ENCODE results near the gene FRMD6. TPM values are rescaled to one million over a fixed set of nuclear protein-coding genes. Genes with fewer than 3 reads are reported as not detected.

Gene FRMD6
- total RNA-seq, 1 donor from 2014 or later: 104 TPM

DNA sequence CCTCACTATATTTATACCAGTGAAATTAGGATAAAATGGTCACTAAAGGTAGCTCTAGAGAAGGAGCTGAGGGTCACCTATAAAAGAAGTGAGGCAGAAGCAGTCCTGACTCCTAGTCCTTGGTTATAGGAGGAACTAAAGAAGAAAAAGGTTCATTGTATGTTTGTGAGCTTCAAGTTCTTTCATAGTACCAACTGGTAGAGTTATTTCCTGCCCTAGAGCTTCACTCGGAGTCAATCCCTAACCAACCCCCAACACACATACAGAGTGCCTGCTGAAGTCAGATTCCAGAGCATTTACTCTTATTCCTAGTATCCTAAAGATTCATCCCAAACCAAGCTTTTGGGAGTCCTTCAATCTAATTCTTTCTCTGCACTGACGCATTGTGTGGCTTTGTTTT lies 29.3 kb upstream of the FRMD6 start:
- TF ChIP-seq, protein P1, sequence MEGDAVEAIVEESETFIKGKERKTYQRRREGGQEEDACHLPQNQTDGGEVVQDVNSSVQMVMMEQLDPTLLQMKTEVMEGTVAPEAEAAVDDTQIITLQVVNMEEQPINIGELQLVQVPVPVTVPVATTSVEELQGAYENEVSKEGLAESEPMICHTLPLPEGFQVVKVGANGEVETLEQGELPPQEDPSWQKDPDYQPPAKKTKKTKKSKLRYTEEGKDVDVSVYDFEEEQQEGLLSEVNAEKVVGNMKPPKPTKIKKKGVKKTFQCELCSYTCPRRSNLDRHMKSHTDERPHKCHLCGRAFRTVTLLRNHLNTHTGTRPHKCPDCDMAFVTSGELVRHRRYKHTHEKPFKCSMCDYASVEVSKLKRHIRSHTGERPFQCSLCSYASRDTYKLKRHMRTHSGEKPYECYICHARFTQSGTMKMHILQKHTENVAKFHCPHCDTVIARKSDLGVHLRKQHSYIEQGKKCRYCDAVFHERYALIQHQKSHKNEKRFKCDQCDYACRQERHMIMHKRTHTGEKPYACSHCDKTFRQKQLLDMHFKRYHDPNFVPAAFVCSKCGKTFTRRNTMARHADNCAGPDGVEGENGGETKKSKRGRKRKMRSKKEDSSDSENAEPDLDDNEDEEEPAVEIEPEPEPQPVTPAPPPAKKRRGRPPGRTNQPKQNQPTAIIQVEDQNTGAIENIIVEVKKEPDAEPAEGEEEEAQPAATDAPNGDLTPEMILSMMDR (IDR thresholded peaks at IDR 0.05): no peak

DNA sequence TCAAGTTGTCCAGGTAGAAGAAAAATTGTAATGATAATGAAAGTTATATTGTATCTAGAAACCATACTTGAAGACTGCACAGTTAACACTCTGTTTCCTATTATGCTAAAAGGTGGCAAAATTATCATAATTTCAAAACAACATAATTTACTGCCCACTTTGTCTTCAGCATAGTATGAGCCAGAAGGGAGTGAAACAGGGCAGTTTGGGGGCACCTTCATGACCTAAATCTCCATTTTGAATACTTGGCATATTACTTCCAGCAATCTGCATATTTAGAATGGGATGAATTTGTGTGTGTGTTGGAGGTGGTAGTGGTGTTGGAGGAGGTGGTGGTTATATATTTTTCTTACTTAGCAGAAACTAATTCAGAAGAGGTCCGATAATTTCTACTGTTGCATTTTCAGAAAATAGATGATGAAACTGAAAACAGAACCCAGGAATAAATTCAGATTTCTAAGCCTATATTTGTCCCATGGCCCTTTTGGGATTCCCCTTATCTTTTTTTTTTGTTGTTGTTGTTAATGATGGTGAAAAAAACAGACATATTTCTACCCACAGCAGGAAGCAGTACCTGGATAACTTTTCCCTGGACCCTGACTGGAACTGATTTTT lies 26.6 kb upstream of the FRMD6 start:
- Histone ChIP-seq H3K4me3 (no peak overlapping the region), H3K27ac (no peak overlapping the region), H3K4me1 (peaks cover 0 to 2% of the 10 kb centered on the region in 2 donors), H3K27me3 (no peaks in the 10 kb centered on the region), H3K9me3 (no peaks in the 10 kb centered on the region), H3K36me3 (no peaks in the 10 kb centered on the region)
- no peak for DNase-seq (ENCODE audit: low spot score in 2 of 2)
- intact Hi-C loops (cut with DNase I): no loop called here
- TF ChIP-seq, protein P1 (IDR thresholded peaks at IDR 0.05): no peak

More for the DNA sequence above, 29.3 kb upstream of the FRMD6 start:
- DNase-seq (ENCODE audit: low spot score in 2 of 2): no peak
- Histone ChIP-seq H3K4me3 (no peak overlapping the region), H3K36me3 (no peaks in the 10 kb centered on the region), H3K9me3 (no peaks in the 10 kb centered on the region), H3K27me3 (no peaks in the 10 kb centered on the region), H3K4me1 (peaks cover 0 to 2% of the 10 kb centered on the region in 2 donors), H3K27ac (no peak overlapping the region)
- intact Hi-C loops (cut with DNase I): no loop called here

DNA sequence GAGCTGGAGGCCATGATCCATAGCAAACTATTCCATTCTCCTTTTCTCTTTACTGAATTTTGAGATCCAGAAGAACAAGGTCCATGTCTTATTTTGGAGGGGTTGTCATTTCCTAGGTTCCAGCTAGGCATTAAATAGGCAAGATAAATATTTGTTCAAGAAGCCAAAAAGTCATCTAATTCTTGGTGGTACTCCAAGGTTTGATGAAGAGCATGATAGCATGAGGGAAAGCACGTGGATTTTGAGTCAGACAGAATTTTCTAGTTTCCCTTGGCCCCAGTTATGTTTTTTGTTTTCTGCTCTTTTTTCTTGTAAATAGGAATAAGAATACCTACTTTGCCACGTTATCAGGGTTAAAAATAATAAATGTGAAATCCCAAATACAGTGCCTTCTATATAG lies 25.5 kb upstream of the FRMD6 start:
- peaks cover 0 to 2% of the 10 kb centered on the region in 2 donors for H3K4me1 ChIP-seq
- DNase-seq (ENCODE audit: low spot score in 2 of 2): no peak
- H3K36me3 ChIP-seq: no peaks in the 10 kb centered on the region
- intact Hi-C loops (cut with DNase I): no loop called here
- H3K9me3 ChIP-seq: no peaks in the 10 kb centered on the region
- H3K27me3 ChIP-seq: no peaks in the 10 kb centered on the region
- H3K4me3 ChIP-seq: no peak overlapping the region
- TF ChIP-seq, protein P1 (IDR thresholded peaks at IDR 0.05): no peak
- no peak overlapping the region for H3K27ac ChIP-seq

DNA sequence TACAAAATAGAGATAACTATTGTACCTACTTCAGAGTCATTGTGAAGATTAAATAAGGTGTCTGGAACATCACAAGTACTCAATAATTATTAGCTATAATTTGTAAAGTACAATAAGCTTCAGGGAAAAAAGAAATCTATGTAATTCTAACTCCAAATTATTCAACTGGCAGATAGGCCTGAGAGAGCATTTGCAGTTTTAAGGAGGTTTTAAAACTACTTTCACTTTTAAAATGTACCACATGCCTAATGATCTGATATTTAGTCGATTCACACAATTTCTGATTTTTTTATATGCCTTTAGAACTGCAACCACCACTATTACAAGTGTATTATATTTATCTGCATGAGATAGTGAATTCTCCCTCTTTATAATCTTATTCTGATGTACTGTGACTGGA lies 24.9 kb upstream of the FRMD6 start:
- Histone ChIP-seq H3K27me3 (no peaks in the 10 kb centered on the region), H3K36me3 (no peaks in the 10 kb centered on the region), H3K9me3 (no peaks in the 10 kb centered on the region), H3K4me1 (peaks cover 0 to 2% of the 10 kb centered on the region in 2 donors), H3K27ac (no peak overlapping the region), H3K4me3 (peak overlapping the region in 1 of 2 donors; percentile 19)
- TF ChIP-seq, protein P1 (IDR thresholded peaks at IDR 0.05): no peak
- intact Hi-C loops (cut with DNase I): no loop called here
- no peak for DNase-seq (ENCODE audit: low spot score in 2 of 2)

DNA sequence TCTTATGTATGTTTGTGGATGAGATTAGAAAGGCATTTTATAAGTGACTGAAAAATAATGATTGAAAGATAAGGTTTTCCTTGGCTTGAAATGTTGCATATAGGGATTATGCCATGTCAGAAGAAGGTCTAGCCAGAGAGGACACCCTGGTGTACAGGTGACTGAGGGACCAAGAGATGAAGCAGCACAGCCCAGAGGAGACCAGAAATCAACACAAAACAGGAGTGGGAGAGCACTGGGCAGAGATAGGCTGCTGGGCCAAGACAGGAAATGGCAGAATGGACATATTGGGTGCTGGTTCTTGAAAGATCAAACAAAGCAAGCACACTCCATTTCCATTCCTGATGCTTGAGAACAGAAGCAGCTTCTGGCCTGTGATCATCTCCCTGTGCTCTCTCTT lies 24.4 kb upstream of the FRMD6 start:
- Histone ChIP-seq H3K4me3 (no peak overlapping the region), H3K27me3 (no peaks in the 10 kb centered on the region), H3K4me1 (peaks cover 0 to 2% of the 10 kb centered on the region in 2 donors), H3K9me3 (no peaks in the 10 kb centered on the region), H3K27ac (no peak overlapping the region), H3K36me3 (no peaks in the 10 kb centered on the region)
- TF ChIP-seq, protein P1 (IDR thresholded peaks at IDR 0.05): no peak
- intact Hi-C loops (cut with DNase I): no loop called here
- DNase-seq (ENCODE audit: low spot score in 2 of 2): no peak

DNA sequence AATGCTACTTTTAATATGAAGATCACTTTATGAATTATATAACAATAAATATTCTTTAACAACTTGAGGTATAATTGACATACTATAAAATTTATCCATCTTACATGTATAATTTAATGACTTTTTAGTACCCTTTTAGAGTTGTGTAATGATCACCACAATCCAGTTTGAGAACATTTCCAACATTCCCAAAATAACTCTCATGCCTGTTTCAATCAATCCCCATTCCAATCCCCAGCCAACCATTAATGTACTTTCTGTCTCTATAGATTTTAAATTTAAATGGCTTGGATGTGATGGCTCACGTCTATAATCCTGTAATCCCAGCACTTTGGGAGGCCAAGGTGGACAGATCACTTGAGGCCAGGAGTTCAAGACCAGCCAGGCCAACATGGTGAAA lies 23.5 kb upstream of the FRMD6 start:
- H3K36me3 ChIP-seq: no peaks in the 10 kb centered on the region
- peaks cover 0 to 2% of the 10 kb centered on the region in 2 donors for H3K4me1 ChIP-seq
- intact Hi-C loops (cut with DNase I): no loop called here
- H3K27me3 ChIP-seq: no peaks in the 10 kb centered on the region
- DNase-seq (ENCODE audit: low spot score in 2 of 2): no peak
- H3K9me3 ChIP-seq: no peaks in the 10 kb centered on the region
- H3K27ac ChIP-seq: no peak overlapping the region
- TF ChIP-seq, protein P1 (IDR thresholded peaks at IDR 0.05): no peak
- H3K4me3 ChIP-seq: no peak overlapping the region
